ENCODE results near the gene OR8B12.
"Not testable (repeated sequence)": the region's sequence is repeated elsewhere in the genome, so short reads cannot be mapped to it uniquely, and the experiment has no call there.

Gene OR8B12

DNA sequence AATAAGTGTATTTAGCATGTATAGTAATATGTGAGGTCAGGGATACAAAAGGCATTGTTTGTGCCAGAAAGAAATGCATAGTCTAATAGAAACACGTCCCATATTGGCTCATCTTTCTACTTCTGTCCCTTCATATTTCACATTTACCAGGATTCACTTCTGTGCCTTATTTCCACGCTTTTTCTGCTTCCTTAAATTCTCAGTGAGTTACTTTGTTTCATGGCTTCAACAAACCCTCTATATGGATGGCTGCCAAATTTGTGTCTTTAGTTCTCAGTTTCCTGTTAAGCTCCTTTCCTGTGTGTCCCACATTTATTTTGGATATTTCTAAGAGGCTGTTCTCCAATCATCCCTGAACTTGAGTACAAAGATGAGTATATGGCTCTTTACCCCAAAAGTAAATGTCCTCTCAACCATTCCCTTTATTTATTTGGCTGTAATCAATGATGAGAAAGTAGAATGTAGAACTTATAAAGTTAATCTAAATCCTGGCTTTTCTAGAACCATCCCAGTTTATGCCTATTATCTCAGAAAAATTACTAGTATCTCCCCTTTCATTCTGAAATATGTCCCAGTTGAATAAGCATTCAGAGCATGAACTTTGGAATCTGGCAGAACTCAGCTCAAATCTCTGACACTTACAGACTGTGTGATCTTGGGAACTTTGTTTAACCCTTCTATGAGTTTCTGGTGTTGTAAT, 23.5 kb downstream of the OR8B12 start:
- no peak for DNase-seq

DNA sequence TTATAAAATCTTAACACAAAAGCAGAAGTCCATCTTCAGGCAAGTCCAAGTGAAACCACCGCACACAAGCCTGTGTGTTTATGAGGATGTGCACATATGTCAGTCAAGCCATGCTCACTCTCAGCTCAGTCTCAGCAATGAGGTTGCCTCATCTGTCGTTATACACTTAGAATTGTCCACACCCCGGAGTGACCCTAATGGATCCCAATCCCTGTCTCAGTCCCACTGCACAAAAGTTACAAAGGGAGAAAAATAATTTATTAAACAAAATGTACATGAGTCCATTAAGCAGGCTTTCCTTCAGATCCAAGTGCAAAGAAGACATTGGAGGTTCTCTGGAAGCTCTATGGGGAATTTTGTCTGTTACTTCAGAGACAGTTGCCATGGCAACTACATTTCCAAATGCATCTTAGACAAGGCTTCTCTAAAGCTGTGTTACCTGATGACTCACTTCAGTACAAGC, 24.4 kb downstream of the OR8B12 start:
- no peak for DNase-seq

DNA sequence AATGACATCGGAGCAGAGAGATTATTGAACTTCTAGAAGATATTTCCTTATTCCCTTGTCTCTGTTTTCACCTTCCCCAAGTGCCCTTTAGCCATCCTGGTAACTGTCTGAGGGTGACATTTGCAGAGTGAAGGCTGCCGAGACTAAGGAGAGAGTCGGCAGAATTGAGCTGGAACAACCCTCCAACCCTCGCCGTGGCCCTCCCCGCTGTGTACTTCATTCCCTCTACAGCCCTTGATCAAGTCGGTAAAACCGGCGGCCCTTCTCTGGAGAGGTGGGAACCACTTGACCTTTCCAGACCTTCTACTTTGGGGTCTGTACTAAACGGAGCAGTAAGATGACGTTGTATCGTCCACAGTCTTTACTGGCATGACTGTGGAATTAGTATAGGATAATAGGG, 26.1 kb downstream of the OR8B12 start:
- no peak for DNase-seq

DNA sequence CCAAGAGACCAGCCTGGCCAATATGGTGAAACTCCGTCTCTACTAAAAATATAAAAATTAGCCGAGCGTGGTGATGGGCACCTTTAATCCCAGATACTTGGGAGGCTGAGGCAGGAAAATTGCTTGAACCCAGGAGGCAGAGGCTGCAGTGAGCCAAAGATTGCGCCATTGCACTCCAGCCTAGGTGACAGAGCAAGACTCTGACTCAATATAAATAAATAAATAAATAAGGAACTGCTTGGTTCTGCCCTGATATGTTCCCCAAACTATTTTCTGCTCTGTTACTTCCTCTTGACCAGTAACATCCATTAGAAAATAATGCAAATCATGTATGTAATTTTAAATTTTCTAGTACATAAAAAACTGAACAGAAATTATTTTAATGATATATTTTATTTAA, 28.8 kb downstream of the OR8B12 start:
- DNase-seq: not testable (repeated sequence)

DNA sequence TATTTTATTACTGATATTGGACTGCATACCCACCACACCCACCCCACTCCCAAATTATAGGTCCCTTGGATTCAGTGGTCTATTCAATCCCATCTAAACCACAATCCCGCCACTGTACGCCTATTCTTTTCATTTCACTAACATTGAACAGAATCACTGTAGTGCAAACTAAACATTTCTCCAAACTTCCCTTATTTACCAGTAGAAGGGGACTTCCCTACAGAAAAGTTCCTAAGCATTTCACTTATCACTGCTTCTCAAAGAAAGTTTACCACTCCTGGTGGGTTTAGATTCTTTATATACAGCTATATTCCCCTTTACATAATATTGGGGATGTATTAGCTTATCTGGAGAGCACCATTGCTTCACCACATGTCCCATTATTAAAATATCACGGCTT, 29.3 kb downstream of the OR8B12 start:
- DNase-seq: no peak

DNA sequence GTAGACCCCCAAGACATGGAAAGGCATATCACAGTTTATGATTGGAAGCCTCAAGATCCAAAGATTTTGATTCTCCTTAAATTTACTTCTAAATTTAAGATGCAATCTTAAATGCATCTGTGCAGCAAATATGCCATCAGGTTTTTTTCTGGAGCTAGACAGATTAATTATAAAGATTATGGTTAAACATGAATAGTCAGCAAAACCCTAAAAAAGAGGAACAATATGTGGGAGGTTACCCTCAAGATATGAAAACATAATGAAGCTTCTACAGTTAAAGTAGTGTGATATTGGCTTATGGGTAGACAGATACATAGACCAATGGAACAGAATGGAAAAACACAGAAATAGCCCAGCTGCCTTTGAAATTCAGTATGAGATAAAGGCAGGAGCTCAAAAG, 31.7 kb downstream of the OR8B12 start:
- DNase-seq: no peak

DNA sequence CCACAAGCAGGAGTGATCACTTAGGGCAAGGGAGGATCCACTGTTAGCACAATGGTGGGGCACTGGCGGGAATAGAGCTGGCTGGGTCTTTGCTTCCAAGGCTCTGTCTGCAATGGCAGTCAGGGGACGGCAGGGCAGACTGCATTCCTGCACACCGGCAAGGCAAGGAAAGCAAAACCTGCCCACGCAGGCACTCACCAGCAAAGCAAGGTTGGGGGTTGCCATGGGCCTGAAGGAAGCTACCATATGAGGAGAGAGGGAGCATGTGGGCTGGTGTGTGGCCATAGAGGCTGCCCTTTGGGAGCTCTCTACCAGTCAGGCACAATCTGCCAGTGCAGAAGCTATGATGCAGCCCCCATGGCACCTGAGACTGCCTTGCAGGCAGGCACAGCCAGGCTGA, 33.2 kb downstream of the OR8B12 start:
- DNase-seq: no peak

DNA sequence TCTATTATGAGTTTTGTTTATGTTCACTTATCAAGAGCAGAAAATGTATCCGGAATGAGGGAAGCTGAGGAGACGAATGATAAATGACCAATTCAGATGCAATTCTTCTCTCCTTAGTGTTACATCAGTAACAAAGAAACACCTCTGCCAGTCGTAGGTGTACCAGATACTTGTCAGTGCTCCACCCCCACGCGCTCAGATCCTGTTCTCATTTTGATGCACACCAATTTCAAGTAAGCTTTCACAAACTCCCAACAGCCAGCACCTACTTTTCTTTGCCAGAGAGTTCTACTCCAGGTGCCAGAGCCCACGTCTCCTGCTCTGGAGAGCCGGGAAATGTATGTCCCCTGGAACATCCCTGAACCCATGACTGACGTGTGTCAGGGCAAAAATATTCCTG, 43.7 kb downstream of the OR8B12 start:
- no peak for DNase-seq

DNA sequence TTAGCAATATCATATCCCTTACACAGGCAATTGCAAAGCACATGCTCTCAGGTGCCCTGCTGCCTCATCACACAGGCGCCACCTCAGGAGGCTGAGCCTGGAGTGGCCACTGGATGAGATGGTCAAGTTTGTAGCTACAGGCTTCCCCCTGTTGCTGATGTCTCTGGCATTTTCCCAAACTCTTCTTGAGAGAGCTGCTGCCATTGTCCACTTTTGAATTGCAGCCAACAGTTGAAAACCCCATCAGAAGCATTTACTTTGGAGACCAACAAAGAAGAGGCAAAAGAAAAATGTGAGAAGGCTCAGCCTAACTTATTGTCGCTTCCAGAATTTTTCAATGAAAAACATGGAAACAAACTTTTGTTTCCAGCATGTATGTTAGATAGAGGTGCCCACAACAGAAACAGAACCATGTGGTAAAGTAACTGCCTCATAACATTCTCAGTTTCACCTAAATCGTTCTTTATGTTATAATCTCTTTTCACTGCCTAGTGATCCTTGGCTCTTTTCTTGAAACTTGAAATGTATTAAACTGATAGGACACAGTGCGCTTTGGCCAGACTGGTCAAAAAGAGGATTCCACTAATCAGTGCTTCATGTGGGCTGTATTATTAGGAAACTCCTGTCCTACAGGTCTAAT, 50.3 kb downstream of the OR8B12 start:
- DNase-seq: no peak
